DOHH2 (cell line): Measurements from ENCODE around the gene ARHGEF4.

Experiments used
- EZH2phosphoT487 ChIP-seq: fragments of 200-600 bp; sonication (generic); IDR thresholded peaks from 2 replicates; pipeline ENCODE4 v1.6.1; 2017; ENCODE audit warnings: borderline replicate concordance, mild to moderate bottlenecking, antibody characterized with exemption, low read length, moderate library complexity, mixed read lengths
- TF ChIP-seq, protein P1 (sequence below): fragments of 200-600 bp; sonication (generic); IDR thresholded peaks from one replicate; pipeline ENCODE4 v1.5.1; 2014; ENCODE audit warnings: antibody characterized with exemption, mild to moderate bottlenecking, low read depth, low read length; ENCODE audit not compliant: poor library complexity, severe bottlenecking

DNA sequence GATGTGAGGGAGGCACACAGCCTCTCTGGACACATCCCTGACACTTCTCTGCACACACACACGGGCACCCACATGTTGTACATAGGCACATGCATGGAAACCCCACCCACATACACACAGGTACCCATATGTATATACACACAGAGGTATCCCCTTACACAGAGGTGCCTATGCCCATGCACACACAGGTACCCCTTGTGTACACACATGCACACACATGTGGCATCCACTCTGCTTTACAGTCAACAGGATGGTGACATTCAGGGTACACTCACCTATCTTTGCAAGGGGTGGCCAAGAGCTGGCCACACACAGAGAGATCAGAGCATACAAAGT is 197.0 kb downstream of the ARHGEF4 start:
- TF ChIP-seq, protein P1, sequence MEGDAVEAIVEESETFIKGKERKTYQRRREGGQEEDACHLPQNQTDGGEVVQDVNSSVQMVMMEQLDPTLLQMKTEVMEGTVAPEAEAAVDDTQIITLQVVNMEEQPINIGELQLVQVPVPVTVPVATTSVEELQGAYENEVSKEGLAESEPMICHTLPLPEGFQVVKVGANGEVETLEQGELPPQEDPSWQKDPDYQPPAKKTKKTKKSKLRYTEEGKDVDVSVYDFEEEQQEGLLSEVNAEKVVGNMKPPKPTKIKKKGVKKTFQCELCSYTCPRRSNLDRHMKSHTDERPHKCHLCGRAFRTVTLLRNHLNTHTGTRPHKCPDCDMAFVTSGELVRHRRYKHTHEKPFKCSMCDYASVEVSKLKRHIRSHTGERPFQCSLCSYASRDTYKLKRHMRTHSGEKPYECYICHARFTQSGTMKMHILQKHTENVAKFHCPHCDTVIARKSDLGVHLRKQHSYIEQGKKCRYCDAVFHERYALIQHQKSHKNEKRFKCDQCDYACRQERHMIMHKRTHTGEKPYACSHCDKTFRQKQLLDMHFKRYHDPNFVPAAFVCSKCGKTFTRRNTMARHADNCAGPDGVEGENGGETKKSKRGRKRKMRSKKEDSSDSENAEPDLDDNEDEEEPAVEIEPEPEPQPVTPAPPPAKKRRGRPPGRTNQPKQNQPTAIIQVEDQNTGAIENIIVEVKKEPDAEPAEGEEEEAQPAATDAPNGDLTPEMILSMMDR, result no peak
- no peak for TF ChIP-seq EZH2phosphoT487
